ENCODE data around the gene PFDN4. TPM values are rescaled to one million over a fixed set of nuclear protein-coding genes. Genes with fewer than 3 reads are reported as not detected.

PFDN4 gene
- total and polyA plus RNA-seq, 2 of the 13 experiments (the other 11 are each of a cell fraction or from before 2014, with no cell fraction given) = 59.8 to 227 TPM

- TF ChIP-seq SCMH1 (CRISPR knock-in tag; IDR thresholded peaks at IDR 0.05; ENCODE audit: borderline replicate concordance) = no peak
- no peak for TF ChIP-seq SNRNP70 (IDR thresholded peaks at IDR 0.05; ENCODE audit: low read depth, low read length)
- no peak; the same call in 1 of the 2 replicates for TF ChIP-seq BRCA1 (CRISPR knock-in tag; IDR thresholded peaks at IDR 0.05)
- TF ChIP-seq ZNF572 (CRISPR knock-in tag; IDR thresholded peaks at IDR 0.05) = no peak
- no peak for TF ChIP-seq KAT8 (CRISPR knock-in tag; IDR thresholded peaks at IDR 0.05)
- TF ChIP-seq, protein P1, sequence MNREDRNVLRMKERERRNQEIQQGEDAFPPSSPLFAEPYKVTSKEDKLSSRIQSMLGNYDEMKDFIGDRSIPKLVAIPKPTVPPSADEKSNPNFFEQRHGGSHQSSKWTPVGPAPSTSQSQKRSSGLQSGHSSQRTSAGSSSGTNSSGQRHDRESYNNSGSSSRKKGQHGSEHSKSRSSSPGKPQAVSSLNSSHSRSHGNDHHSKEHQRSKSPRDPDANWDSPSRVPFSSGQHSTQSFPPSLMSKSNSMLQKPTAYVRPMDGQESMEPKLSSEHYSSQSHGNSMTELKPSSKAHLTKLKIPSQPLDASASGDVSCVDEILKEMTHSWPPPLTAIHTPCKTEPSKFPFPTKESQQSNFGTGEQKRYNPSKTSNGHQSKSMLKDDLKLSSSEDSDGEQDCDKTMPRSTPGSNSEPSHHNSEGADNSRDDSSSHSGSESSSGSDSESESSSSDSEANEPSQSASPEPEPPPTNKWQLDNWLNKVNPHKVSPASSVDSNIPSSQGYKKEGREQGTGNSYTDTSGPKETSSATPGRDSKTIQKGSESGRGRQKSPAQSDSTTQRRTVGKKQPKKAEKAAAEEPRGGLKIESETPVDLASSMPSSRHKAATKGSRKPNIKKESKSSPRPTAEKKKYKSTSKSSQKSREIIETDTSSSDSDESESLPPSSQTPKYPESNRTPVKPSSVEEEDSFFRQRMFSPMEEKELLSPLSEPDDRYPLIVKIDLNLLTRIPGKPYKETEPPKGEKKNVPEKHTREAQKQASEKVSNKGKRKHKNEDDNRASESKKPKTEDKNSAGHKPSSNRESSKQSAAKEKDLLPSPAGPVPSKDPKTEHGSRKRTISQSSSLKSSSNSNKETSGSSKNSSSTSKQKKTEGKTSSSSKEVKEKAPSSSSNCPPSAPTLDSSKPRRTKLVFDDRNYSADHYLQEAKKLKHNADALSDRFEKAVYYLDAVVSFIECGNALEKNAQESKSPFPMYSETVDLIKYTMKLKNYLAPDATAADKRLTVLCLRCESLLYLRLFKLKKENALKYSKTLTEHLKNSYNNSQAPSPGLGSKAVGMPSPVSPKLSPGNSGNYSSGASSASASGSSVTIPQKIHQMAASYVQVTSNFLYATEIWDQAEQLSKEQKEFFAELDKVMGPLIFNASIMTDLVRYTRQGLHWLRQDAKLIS (CRISPR knock-in tag; IDR thresholded peaks at IDR 0.05) = no peak
- no peak for TF ChIP-seq TRAFD1 (CRISPR knock-in tag; IDR thresholded peaks at IDR 0.05; ENCODE audit: borderline replicate concordance)
- TF ChIP-seq, protein P2, sequence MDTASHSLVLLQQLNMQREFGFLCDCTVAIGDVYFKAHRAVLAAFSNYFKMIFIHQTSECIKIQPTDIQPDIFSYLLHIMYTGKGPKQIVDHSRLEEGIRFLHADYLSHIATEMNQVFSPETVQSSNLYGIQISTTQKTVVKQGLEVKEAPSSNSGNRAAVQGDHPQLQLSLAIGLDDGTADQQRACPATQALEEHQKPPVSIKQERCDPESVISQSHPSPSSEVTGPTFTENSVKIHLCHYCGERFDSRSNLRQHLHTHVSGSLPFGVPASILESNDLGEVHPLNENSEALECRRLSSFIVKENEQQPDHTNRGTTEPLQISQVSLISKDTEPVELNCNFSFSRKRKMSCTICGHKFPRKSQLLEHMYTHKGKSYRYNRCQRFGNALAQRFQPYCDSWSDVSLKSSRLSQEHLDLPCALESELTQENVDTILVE (CRISPR knock-in tag; IDR thresholded peaks at IDR 0.05) = no peak; the same call in 1 of the 2 replicates
- TF ChIP-seq, protein P3, sequence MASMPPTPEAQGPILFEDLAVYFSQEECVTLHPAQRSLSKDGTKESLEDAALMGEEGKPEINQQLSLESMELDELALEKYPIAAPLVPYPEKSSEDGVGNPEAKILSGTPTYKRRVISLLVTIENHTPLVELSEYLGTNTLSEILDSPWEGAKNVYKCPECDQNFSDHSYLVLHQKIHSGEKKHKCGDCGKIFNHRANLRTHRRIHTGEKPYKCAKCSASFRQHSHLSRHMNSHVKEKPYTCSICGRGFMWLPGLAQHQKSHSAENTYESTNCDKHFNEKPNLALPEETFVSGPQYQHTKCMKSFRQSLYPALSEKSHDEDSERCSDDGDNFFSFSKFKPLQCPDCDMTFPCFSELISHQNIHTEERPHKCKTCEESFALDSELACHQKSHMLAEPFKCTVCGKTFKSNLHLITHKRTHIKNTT (CRISPR knock-in tag; IDR thresholded peaks at IDR 0.05) = no peak
- no peak for TF ChIP-seq ZBTB42 (CRISPR knock-in tag; IDR thresholded peaks at IDR 0.05)
- TF ChIP-seq MYNN (CRISPR knock-in tag; IDR thresholded peaks at IDR 0.05; ENCODE audit: low read depth) = no peak
- no peak for TF ChIP-seq CBFB (CRISPR knock-in tag; IDR thresholded peaks at IDR 0.05)
- TF ChIP-seq PBX2 (CRISPR knock-in tag; IDR thresholded peaks at IDR 0.05) = no peak
- no peak for TF ChIP-seq ZFP82 (CRISPR knock-in tag; IDR thresholded peaks at IDR 0.05; ENCODE audit: borderline replicate concordance)
- TF ChIP-seq ZUFSP (CRISPR knock-in tag; IDR thresholded peaks at IDR 0.05; ENCODE audit: borderline replicate concordance) = no peak
- TF ChIP-seq ISX (CRISPR knock-in tag; conservative IDR thresholded peaks at IDR 0.05) = no peak
- TF ChIP-seq EHMT2 (IDR thresholded peaks at IDR 0.05; ENCODE audit: borderline replicate concordance, low read depth, low read length) = no peak
Observed at GRCh38 chr20:54197621-54198604, 10.0 kb upstream of the PFDN4 start (continued).
